WTC11 (cell line): Measurements from ENCODE around the gene MMS19. TPM values are rescaled to one million over a fixed set of nuclear protein-coding genes. Genes with fewer than 3 reads are reported as not detected.

Source experiments
- ATAC-seq: fragments of 200-7000 bp; cut with Tn5 transposase; 2 replicates; pipeline ENCODE4 v1.10.0; 2021; ENCODE audit warnings: mild to moderate bottlenecking, moderate library complexity
- CTCF ChIA-PET: fragments of 300-600 bp; sonication (Branson Sonifier 250); formaldehyde crosslinking; loops from one replicate; lab custom pipeline; 2021; ENCODE audit warnings: antibody characterized with exemption; lab: Charles Lee
- POLR2A ChIA-PET: fragments of 350-600 bp; sonication (Branson Sonifier 250); formaldehyde crosslinking; loops from one replicate; lab custom pipeline; 2021; ENCODE audit warnings: antibody characterized with exemption; lab: Charles Lee
- DNase-seq: peaks from one replicate; pipeline ENCODE4 v3.0.0; 2021; ENCODE audit warnings: low spot score
- H3K27ac Mint-ChIP-seq: 2 replicates; pipeline ENCODE4 v1.8.0; 2021; ENCODE audit warnings: mixed read lengths
- H3K27me3 Mint-ChIP-seq: 2 replicates; pipeline ENCODE4 v1.8.0; 2021; ENCODE audit warnings: low read depth, mild to moderate bottlenecking, moderate library complexity, mixed read lengths
- H3K36me3 Mint-ChIP-seq: 2 replicates; pipeline ENCODE4 v1.8.0; 2021; ENCODE audit warnings: mixed read lengths
- H3K4me1 Mint-ChIP-seq: 2 replicates; pipeline ENCODE4 v1.8.0; 2022; ENCODE audit warnings: mixed read lengths
- H3K4me3 Mint-ChIP-seq: 2 replicates; pipeline ENCODE4 v1.8.0; 2021; ENCODE audit warnings: mild to moderate bottlenecking, moderate library complexity, mixed read lengths
- H3K9me3 Mint-ChIP-seq: 2 replicates; pipeline ENCODE4 v1.8.0; 2021; ENCODE audit warnings: mixed read lengths
- ATF1 ChIP-seq: sonication (generic); formaldehyde crosslinking; IDR thresholded peaks from 2 replicates; pipeline ENCODE4 v1.8.1; 2023; ENCODE audit warnings: mild to moderate bottlenecking, moderate library complexity, missing genetic modification reagents
- FOXK1 ChIP-seq: sonication (generic); formaldehyde crosslinking; IDR thresholded peaks from 2 replicates; pipeline ENCODE4 v1.8.0; 2022; ENCODE audit warnings: mild to moderate bottlenecking, moderate library complexity, missing genetic modification reagents
- GRHL2 ChIP-seq: fragments of 250-450 bp; sonication (Bioruptor Pico); IDR thresholded peaks from 2 replicates; pipeline ENCODE4 v1.8.0; 2022; ENCODE audit warnings: mild to moderate bottlenecking, moderate library complexity; ENCODE audit not compliant: insufficient replicate concordance, severe bottlenecking
- HMGA2 ChIP-seq: fragments of 250-450 bp; sonication (Bioruptor Pico); IDR thresholded peaks from 2 replicates; pipeline ENCODE4 v1.4.0; 2021; ENCODE audit warnings: mild to moderate bottlenecking, moderate library complexity
- JUN ChIP-seq: sonication (generic); formaldehyde crosslinking; IDR thresholded peaks from 2 replicates; pipeline ENCODE4 v1.8.0; 2023; ENCODE audit warnings: mild to moderate bottlenecking, missing genetic modification reagents
- KAT7 ChIP-seq: sonication (generic); formaldehyde crosslinking; IDR thresholded peaks from 2 replicates; pipeline ENCODE4 v1.8.1; 2023; ENCODE audit warnings: missing genetic modification reagents, mild to moderate bottlenecking, borderline replicate concordance
- MXD4 ChIP-seq: fragments of 250-450 bp; sonication (Bioruptor Pico); IDR thresholded peaks from 2 replicates; pipeline ENCODE4 v1.8.0; 2021; ENCODE audit warnings: mild to moderate bottlenecking, moderate library complexity, borderline replicate concordance
- NR3C1 ChIP-seq: sonication (generic); formaldehyde crosslinking; conservative IDR thresholded peaks from 2 replicates; pipeline ENCODE4 v1.8.1; 2023; ENCODE audit warnings: low read depth, mild to moderate bottlenecking, missing genetic modification reagents
- PRRX2 ChIP-seq: fragments of 250-450 bp; sonication (Bioruptor Pico); IDR thresholded peaks from 2 replicates; pipeline ENCODE4 v1.8.0; 2021; ENCODE audit warnings: mild to moderate bottlenecking
- SOX15 ChIP-seq: fragments of 250-450 bp; sonication (Bioruptor Pico); IDR thresholded peaks from 2 replicates; pipeline ENCODE4 v1.9.0; 2021; ENCODE audit warnings: mild to moderate bottlenecking
- TEAD4 ChIP-seq: sonication (generic); formaldehyde crosslinking; IDR thresholded peaks from 2 replicates; pipeline ENCODE4 v1.8.0; 2022; ENCODE audit warnings: mild to moderate bottlenecking, missing genetic modification reagents
- ZNF317 ChIP-seq: sonication (generic); formaldehyde crosslinking; IDR thresholded peaks from 2 replicates; pipeline ENCODE4 v1.8.1; 2023; ENCODE audit warnings: low read depth, mild to moderate bottlenecking, moderate library complexity, missing genetic modification reagents, borderline replicate concordance
- total RNA-seq: library from RNA; stranded (reverse); gene quantifications from 3 replicates; pipeline ENCODE4 v1.2.3, GENCODE V29; 2021
- TF ChIP-seq, protein P1 (sequence below): sonication (generic); formaldehyde crosslinking; IDR thresholded peaks from 2 replicates; pipeline ENCODE4 v1.8.0; 2022; ENCODE audit warnings: mild to moderate bottlenecking, missing genetic modification reagents
- TF ChIP-seq, protein P2 (sequence below): fragments of 250-450 bp; sonication (Bioruptor Pico); IDR thresholded peaks from 2 replicates; pipeline ENCODE4 v2.1.2; 2022; ENCODE audit warnings: mild to moderate bottlenecking, moderate library complexity
- TF ChIP-seq, protein P3 (sequence below): fragments of 250-450 bp; sonication (Bioruptor Pico); IDR thresholded peaks from 2 replicates; pipeline ENCODE4 v1.9.0; 2021; ENCODE audit warnings: mild to moderate bottlenecking
- TF ChIP-seq, protein P4 (sequence below): sonication (generic); formaldehyde crosslinking; IDR thresholded peaks from 2 replicates; pipeline ENCODE4 v1.8.1; 2022; ENCODE audit warnings: low read depth, missing genetic modification reagents, borderline replicate concordance
- TF ChIP-seq, protein P5 (sequence below): sonication (generic); formaldehyde crosslinking; IDR thresholded peaks from 2 replicates; pipeline ENCODE4 v1.8.1; 2023; ENCODE audit warnings: mild to moderate bottlenecking, missing genetic modification reagents
- TF ChIP-seq, protein P6 (sequence below): fragments of 250-450 bp; sonication (Bioruptor Pico); IDR thresholded peaks from 2 replicates; pipeline ENCODE4 v1.8.0; 2021; ENCODE audit warnings: mild to moderate bottlenecking
- TF ChIP-seq, protein P7 (sequence below): fragments of 200-600 bp; IDR thresholded peaks from 2 replicates; pipeline ENCODE4 v1.8.0; 2022; ENCODE audit warnings: antibody characterized with exemption
- TF ChIP-seq, protein P8 (sequence below): sonication (generic); formaldehyde crosslinking; IDR thresholded peaks from 2 replicates; pipeline ENCODE4 v1.8.0; 2022; ENCODE audit warnings: mild to moderate bottlenecking, missing genetic modification reagents

MMS19 gene
- total RNA-seq, 1 experiment from 2014 or later, result 135 TPM

DNA sequence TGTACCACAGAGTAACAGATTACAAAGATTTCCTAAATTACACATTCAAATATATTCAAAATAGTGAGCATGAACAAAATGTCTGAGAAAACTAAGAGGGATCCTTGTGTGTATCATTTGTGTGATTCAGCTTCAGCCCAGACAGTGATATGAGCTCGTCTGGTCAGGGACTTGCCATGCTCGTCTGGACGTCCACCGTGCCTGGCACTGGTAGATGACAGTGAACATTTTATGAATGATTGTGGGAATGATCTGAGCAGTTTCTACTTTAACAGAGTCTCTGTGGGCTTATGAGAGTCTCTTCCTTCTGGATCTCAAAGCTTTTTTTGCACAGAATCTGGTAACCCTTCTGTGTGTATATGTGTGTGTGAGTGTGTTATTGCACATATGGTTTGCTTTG lies 40.2 kb upstream of the MMS19 start:
- CTCF ChIA-PET, result interaction anchor here (0.8 to 5.1 kb wide), 8 partner anchors 12 to 119 kb away, joined by 3 to 44 read pairs (median 5); partner anchors contain the start of genes ANKRD2 and UBTD1
- peaks cover 28% of the 10 kb centered on the region for H3K4me1 Mint-ChIP-seq
- no peak overlapping the region for H3K4me3 Mint-ChIP-seq
- DNase-seq, result no peak
- H3K36me3 Mint-ChIP-seq, result no peaks in the 10 kb centered on the region
- TF ChIP-seq FOXK1 (CRISPR knock-in tag) (no peak), SOX15 (no peak), NR3C1 (CRISPR knock-in tag) (no peak), ZNF317 (no peak), JUN (no peak), TEAD4 (CRISPR knock-in tag) (no peak), ATF1 (CRISPR knock-in tag) (no peak), PRRX2 (CRISPR knock-in tag) (no peak), MXD4 (CRISPR knock-in tag) (no peak), KAT7 (CRISPR knock-in tag) (no peak), HMGA2 (CRISPR knock-in tag) (no peak), GRHL2 (CRISPR knock-in tag) (no peak)
- TF ChIP-seq, protein P1, sequence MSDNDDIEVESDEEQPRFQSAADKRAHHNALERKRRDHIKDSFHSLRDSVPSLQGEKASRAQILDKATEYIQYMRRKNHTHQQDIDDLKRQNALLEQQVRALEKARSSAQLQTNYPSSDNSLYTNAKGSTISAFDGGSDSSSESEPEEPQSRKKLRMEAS (CRISPR knock-in tag), result no peak
- TF ChIP-seq, protein P2, sequence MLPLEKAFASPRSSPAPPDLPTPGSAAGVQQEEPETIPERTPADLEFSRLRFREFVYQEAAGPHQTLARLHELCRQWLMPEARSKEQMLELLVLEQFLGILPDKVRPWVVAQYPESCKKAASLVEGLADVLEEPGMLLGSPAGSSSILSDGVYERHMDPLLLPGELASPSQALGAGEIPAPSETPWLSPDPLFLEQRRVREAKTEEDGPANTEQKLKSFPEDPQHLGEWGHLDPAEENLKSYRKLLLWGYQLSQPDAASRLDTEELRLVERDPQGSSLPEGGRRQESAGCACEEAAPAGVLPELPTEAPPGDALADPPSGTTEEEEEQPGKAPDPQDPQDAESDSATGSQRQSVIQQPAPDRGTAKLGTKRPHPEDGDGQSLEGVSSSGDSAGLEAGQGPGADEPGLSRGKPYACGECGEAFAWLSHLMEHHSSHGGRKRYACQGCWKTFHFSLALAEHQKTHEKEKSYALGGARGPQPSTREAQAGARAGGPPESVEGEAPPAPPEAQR (CRISPR knock-in tag), result no peak
- TF ChIP-seq, protein P3, sequence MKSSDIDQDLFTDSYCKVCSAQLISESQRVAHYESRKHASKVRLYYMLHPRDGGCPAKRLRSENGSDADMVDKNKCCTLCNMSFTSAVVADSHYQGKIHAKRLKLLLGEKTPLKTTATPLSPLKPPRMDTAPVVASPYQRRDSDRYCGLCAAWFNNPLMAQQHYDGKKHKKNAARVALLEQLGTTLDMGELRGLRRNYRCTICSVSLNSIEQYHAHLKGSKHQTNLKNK (CRISPR knock-in tag), result no peak
- TF ChIP-seq, protein P4, sequence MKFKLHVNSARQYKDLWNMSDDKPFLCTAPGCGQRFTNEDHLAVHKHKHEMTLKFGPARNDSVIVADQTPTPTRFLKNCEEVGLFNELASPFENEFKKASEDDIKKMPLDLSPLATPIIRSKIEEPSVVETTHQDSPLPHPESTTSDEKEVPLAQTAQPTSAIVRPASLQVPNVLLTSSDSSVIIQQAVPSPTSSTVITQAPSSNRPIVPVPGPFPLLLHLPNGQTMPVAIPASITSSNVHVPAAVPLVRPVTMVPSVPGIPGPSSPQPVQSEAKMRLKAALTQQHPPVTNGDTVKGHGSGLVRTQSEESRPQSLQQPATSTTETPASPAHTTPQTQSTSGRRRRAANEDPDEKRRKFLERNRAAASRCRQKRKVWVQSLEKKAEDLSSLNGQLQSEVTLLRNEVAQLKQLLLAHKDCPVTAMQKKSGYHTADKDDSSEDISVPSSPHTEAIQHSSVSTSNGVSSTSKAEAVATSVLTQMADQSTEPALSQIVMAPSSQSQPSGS, result no peak
- TF ChIP-seq, protein P5, sequence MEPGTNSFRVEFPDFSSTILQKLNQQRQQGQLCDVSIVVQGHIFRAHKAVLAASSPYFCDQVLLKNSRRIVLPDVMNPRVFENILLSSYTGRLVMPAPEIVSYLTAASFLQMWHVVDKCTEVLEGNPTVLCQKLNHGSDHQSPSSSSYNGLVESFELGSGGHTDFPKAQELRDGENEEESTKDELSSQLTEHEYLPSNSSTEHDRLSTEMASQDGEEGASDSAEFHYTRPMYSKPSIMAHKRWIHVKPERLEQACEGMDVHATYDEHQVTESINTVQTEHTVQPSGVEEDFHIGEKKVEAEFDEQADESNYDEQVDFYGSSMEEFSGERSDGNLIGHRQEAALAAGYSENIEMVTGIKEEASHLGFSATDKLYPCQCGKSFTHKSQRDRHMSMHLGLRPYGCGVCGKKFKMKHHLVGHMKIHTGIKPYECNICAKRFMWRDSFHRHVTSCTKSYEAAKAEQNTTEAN (CRISPR knock-in tag), result no peak
- TF ChIP-seq, protein P6, sequence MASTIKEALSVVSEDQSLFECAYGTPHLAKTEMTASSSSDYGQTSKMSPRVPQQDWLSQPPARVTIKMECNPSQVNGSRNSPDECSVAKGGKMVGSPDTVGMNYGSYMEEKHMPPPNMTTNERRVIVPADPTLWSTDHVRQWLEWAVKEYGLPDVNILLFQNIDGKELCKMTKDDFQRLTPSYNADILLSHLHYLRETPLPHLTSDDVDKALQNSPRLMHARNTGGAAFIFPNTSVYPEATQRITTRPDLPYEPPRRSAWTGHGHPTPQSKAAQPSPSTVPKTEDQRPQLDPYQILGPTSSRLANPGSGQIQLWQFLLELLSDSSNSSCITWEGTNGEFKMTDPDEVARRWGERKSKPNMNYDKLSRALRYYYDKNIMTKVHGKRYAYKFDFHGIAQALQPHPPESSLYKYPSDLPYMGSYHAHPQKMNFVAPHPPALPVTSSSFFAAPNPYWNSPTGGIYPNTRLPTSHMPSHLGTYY, result no peak
- TF ChIP-seq, protein P7, sequence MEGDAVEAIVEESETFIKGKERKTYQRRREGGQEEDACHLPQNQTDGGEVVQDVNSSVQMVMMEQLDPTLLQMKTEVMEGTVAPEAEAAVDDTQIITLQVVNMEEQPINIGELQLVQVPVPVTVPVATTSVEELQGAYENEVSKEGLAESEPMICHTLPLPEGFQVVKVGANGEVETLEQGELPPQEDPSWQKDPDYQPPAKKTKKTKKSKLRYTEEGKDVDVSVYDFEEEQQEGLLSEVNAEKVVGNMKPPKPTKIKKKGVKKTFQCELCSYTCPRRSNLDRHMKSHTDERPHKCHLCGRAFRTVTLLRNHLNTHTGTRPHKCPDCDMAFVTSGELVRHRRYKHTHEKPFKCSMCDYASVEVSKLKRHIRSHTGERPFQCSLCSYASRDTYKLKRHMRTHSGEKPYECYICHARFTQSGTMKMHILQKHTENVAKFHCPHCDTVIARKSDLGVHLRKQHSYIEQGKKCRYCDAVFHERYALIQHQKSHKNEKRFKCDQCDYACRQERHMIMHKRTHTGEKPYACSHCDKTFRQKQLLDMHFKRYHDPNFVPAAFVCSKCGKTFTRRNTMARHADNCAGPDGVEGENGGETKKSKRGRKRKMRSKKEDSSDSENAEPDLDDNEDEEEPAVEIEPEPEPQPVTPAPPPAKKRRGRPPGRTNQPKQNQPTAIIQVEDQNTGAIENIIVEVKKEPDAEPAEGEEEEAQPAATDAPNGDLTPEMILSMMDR, result no peak
- TF ChIP-seq, protein P8, sequence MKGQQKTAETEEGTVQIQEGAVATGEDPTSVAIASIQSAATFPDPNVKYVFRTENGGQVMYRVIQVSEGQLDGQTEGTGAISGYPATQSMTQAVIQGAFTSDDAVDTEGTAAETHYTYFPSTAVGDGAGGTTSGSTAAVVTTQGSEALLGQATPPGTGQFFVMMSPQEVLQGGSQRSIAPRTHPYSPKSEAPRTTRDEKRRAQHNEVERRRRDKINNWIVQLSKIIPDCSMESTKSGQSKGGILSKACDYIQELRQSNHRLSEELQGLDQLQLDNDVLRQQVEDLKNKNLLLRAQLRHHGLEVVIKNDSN (CRISPR knock-in tag), result no peak
- H3K9me3 Mint-ChIP-seq, result no peaks in the 10 kb centered on the region
- no peak for ATAC-seq
- H3K27ac Mint-ChIP-seq, result peak overlapping the region; percentile 91
- POLR2A ChIA-PET, result interaction anchor here (1.6 kb wide), 1 partner anchor 40 kb away, joined by 3 read pairs; the partner anchor contains the start of gene UBTD1
- no peaks in the 10 kb centered on the region for H3K27me3 Mint-ChIP-seq
